CD14-positive monocyte (primary cell): ENCODE data around the gene CCP110. TPM values are rescaled to one million over a fixed set of nuclear protein-coding genes. Genes with fewer than 3 reads are reported as not detected.

Experiments
- DNase-seq, 3 donors: peaks; one replicate each; pipeline ENCODE4 v3.0.0-alpha.2; 2011 to 2022
- H2AFZ ChIP-seq: 2 replicates; pipeline ENCODE4 v1.6.0; 2012; ENCODE audit warnings: mild to moderate bottlenecking, low read depth, low read length, inconsistent platforms; ENCODE audit not compliant: insufficient read depth, poor library complexity, severe bottlenecking
- H3K27ac ChIP-seq, 2 donors: 1 replicate in 1 of 2; 2 replicates in 1 of 2; pipeline ENCODE4 v1.5.1; 2012 to 2013; ENCODE audit warnings: low read length in 2 of 2, control low read depth in 1 of 2, inconsistent platforms in 1 of 2, low read depth in 1 of 2, mild to moderate bottlenecking in 1 of 2
- H3K27me3 ChIP-seq, 2 donors: one replicate each; pipeline versions ENCODE4 v1.6.0 to v1.6.1; 2011 to 2013; ENCODE audit warnings: low read length in 2 of 2; ENCODE audit not compliant: control insufficient read depth in 2 of 2, insufficient read depth in 2 of 2
- H3K36me3 ChIP-seq, 2 donors: replicated peaks in 1 of 2; 1 replicate in 1 of 2; 2 replicates in 1 of 2; pipeline versions ENCODE4 v1.5.1 to v1.6.1; 2012 to 2013; ENCODE audit warnings: low read length in 2 of 2, control low read depth in 1 of 2, inconsistent platforms in 1 of 2, mild to moderate bottlenecking in 1 of 2; ENCODE audit not compliant: insufficient read depth in 2 of 2, control insufficient read depth in 1 of 2
- H3K4me1 ChIP-seq, 2 donors: 1 replicate in 1 of 2; 2 replicates in 1 of 2; pipeline versions ENCODE4 v1.5.1 to v1.6.1; 2012 to 2013; ENCODE audit warnings: low read length in 2 of 2, control low read depth in 1 of 2, inconsistent platforms in 1 of 2, mild to moderate bottlenecking in 1 of 2, moderate library complexity in 1 of 2; ENCODE audit not compliant: insufficient read depth in 2 of 2, control insufficient read depth in 1 of 2
- H3K4me2 ChIP-seq: replicated peaks from 2 replicates; pipeline ENCODE3; 2012; ENCODE audit warnings: low read length, moderate library complexity, mild to moderate bottlenecking; ENCODE audit not compliant: poor library complexity, severe bottlenecking; ENCODE audit errors: extremely low read depth
- H3K4me3 ChIP-seq, 3 experiments: fragments of 200-600 bp in 1 of 3; sonication (generic) in 1 of 3; replicated peaks in 1 of 3; 1 replicate in 2 of 3; 2 replicates in 1 of 3; pipeline ENCODE4 v1.5.1; 2011 to 2013; ENCODE audit warnings: low read length in 3 of 3, mild to moderate bottlenecking in 3 of 3, control low read depth in 2 of 3, low read depth in 2 of 3, inconsistent platforms in 1 of 3, moderate library complexity in 1 of 3
- H3K79me2 ChIP-seq: 2 replicates; pipeline ENCODE4 v1.6.0; 2012; ENCODE audit warnings: mild to moderate bottlenecking, control low read depth, inconsistent platforms, low read length, moderate library complexity; ENCODE audit not compliant: insufficient read depth
- H3K9ac ChIP-seq: 2 replicates; pipeline ENCODE4 v1.6.0; 2017; ENCODE audit warnings: low read length, mild to moderate bottlenecking; ENCODE audit not compliant: insufficient read depth, poor library complexity, severe bottlenecking
- H3K9me3 ChIP-seq, 2 donors: replicated peaks in 1 of 2; 1 replicate in 1 of 2; 2 replicates in 1 of 2; pipeline versions ENCODE4 v1.5.1 to v1.6.1; 2012 to 2013; ENCODE audit warnings: low read length in 2 of 2, control low read depth in 1 of 2; ENCODE audit not compliant: control insufficient read depth in 1 of 2, insufficient read depth in 1 of 2
- H4K20me1 ChIP-seq: 2 replicates; pipeline ENCODE4 v1.6.0; 2012; ENCODE audit warnings: mild to moderate bottlenecking, low read length, control low read depth, moderate library complexity; ENCODE audit not compliant: insufficient read depth
- H3K27ac Mint-ChIP-seq, 7 donors: one replicate each; pipeline ENCODE4 v1.8.0; 2020; ENCODE audit warnings: mild to moderate bottlenecking in 7 of 7, mixed read lengths in 7 of 7, moderate library complexity in 6 of 7, inconsistent platforms in 2 of 7
- H3K27me3 Mint-ChIP-seq, 3 donors: one replicate each; pipeline ENCODE4 v1.8.0; 2021 to 2022; ENCODE audit warnings: low read depth in 3 of 3, mild to moderate bottlenecking in 3 of 3, mixed read lengths in 3 of 3, moderate library complexity in 3 of 3, inconsistent platforms in 1 of 3
- H3K36me3 Mint-ChIP-seq, 2 donors: one replicate each; pipeline ENCODE4 v1.8.0; 2020; ENCODE audit warnings: mixed read lengths in 2 of 2, inconsistent platforms in 1 of 2, mild to moderate bottlenecking in 1 of 2
- H3K4me1 Mint-ChIP-seq: one replicate; pipeline ENCODE4 v1.8.0; 2020; ENCODE audit warnings: mild to moderate bottlenecking, mixed read lengths
- H3K4me3 Mint-ChIP-seq, 2 donors: one replicate each; pipeline ENCODE4 v1.8.0; 2020; ENCODE audit warnings: mild to moderate bottlenecking in 2 of 2, mixed read lengths in 2 of 2, moderate library complexity in 1 of 2
- H3K9me3 Mint-ChIP-seq, 7 donors: one replicate each; pipeline ENCODE4 v1.8.0; 2020 to 2022; ENCODE audit warnings: mixed read lengths in 7 of 7, mild to moderate bottlenecking in 6 of 7, moderate library complexity in 6 of 7, inconsistent platforms in 2 of 7
- CTCF ChIP-seq: fragments of 200-600 bp; IDR thresholded peaks from one replicate; pipeline ENCODE4 v1.8.0; 2022; ENCODE audit warnings: antibody characterized with exemption, mild to moderate bottlenecking
- WGBS: methylation state at CpG from one replicate; pipeline ENCODE4 v1.1.5; 2013; ENCODE audit warnings: missing lambda C conversion rate; ENCODE audit not compliant: insufficient coverage; 5-methylcytosine and 5-hydroxymethylcytosine counted together
- intact Hi-C, 2 donors: fragments of 100-400 bp; cut with micrococcal nuclease; formaldehyde crosslinking; loops; one replicate each; pipeline versions ENCODE4 v1.15.0 to v1.15.1; 2023
- polyA plus RNA-seq, 3 donors: library from polyadenylated mRNA; depleted of rRNA in 1 of 3; unstranded in 2 of 3; stranded (reverse) in 1 of 3; fragments of 300-500 nt in 2 of 3; fragments of >200 nt in 1 of 3; fragmentation: Illumina TruSeq in 2 of 3; gene quantifications; 1 replicate in 2 of 3; 2 replicates in 1 of 3; pipeline ENCODE4 v1.2.3, GENCODE V29; 2012 to 2021

Gene CCP110
- polyA plus RNA-seq, 3 donors: 3.5 to 6.2 (median 6.1) TPM

DNA sequence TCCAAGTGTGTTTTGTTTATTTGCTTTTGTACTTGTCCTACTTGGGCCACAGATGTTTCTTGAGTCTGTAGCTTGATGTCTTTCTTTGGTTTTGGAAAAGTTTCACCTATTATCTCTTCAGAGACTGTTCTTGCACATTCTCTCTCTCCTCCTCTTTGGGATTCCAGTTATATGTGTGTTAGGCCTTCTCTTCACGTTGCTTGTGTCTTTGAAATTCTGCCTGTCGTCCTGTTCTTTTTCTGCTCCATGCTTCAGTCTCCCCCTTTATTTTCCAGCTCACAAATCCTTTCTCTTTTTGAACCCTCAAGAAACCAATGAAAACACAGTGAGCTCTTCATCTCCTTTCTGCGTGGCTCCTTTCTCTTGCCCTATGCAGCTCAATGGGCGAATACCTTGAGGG lies 39.6 kb downstream of the CCP110 start:
- TF ChIP-seq CTCF: no peak
- H3K9me3 Mint-ChIP-seq: peaks cover 1 to 9% (median 8%) of the 10 kb centered on the region in 7 donors
- H2AFZ ChIP-seq: no peak overlapping the region
- no peak overlapping the region for H3K9ac ChIP-seq
- H3K4me1 ChIP-seq: no peaks in the 10 kb centered on the region
- no peak overlapping the region for H3K27ac ChIP-seq
- H3K4me1 Mint-ChIP-seq: peaks cover 4% of the 10 kb centered on the region
- WGBS: 88% methylated on average over 2 of the region's 4 CpGs
- peaks cover 29 to 41% of the 10 kb centered on the region in 2 donors for H3K36me3 ChIP-seq
- peaks cover 0 to 6% of the 10 kb centered on the region in 2 donors for H3K9me3 ChIP-seq
- intact Hi-C loops: no loop called here
- peaks cover 12% of the 10 kb centered on the region for H3K79me2 ChIP-seq
- no peaks in the 10 kb centered on the region for H3K27me3 ChIP-seq
- no peak for DNase-seq
- peaks cover 0 to 7% (median 0%) of the 10 kb centered on the region in 3 donors for H3K27me3 Mint-ChIP-seq
- H3K4me3 ChIP-seq: no peak overlapping the region
- peaks cover 38 to 46% of the 10 kb centered on the region in 2 donors for H3K36me3 Mint-ChIP-seq
- no peak overlapping the region for H3K4me2 ChIP-seq
- no peak overlapping the region for H3K4me3 Mint-ChIP-seq
- peaks cover 13% of the 10 kb centered on the region for H4K20me1 ChIP-seq
- no peak overlapping the region for H3K27ac Mint-ChIP-seq

DNA sequence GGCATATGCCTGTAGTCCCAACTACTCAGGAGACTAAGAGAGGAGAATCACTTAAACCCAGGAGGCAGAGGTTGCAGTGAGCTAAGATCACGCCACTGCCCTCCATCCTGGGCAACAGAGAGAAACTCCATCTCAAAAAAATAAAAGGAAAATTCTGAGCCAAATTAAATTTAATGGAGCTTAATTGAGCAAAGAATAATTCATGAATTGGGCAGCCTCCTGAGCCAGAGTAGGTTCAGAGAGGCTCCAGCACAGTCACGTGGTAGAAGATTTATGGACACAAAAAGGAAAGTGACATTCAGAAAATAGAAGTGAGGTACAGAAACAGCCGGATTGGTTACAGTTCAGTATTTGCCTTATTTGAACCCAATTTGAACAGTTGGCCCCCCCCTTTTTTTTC lies 42.6 kb downstream of the CCP110 start:
- peaks cover 2% of the 10 kb centered on the region for H3K4me1 Mint-ChIP-seq
- WGBS: 100% methylated on average over 1 of the region's 3 CpGs
- H3K9me3 Mint-ChIP-seq: peaks cover 1 to 9% (median 8%) of the 10 kb centered on the region in 7 donors
- Histone ChIP-seq H3K4me1 (no peaks in the 10 kb centered on the region), H2AFZ (no peak overlapping the region), H3K4me2 (no peak overlapping the region), H3K36me3 (peaks cover 49 to 68% of the 10 kb centered on the region in 2 donors), H3K27me3 (no peaks in the 10 kb centered on the region), H3K9ac (no peak overlapping the region), H3K27ac (no peak overlapping the region), H3K4me3 (no peak overlapping the region), H3K79me2 (peaks cover 3% of the 10 kb centered on the region), H3K9me3 (peaks cover 0 to 6% of the 10 kb centered on the region in 2 donors), H4K20me1 (peaks cover 13% of the 10 kb centered on the region)
- TF ChIP-seq CTCF: no peak
- H3K27me3 Mint-ChIP-seq: peaks cover 0 to 2% (median 0%) of the 10 kb centered on the region in 3 donors
- no peak for DNase-seq
- no peak overlapping the region for H3K4me3 Mint-ChIP-seq
- intact Hi-C loops: no loop called here
- peaks cover 55 to 69% of the 10 kb centered on the region in 2 donors for H3K36me3 Mint-ChIP-seq
- H3K27ac Mint-ChIP-seq: peak overlapping the region in 1 of 7 donors; percentile 41
